ENCODE measurements around the gene AIMP1.
"Not testable (repeated sequence)": the region's sequence is repeated elsewhere in the genome, so short reads cannot be mapped to it uniquely, and the experiment has no call there.

Gene AIMP1

DNA sequence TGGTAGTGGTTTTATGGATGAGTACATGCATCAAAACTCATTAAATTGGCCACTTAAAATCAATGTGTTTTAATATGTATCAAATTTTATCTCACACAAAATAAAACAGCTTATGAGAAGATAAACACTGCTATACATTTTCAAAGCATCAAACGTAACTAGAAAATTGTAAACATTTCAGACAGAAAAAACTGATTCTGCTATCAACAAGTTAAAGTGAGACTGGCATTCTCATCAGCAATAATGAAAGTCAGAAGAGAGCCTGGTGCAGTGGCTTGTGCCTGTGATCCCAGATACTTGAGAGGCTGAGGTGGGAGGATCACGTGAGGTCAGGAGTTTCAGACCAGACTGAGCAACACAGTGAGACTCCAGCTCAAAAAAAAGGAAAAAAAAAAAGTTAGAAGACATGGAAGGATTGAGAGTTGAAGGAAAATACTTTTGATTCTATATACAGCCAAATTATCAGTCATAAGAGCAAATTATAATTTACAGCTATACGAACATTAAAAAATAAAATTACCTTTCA, 3.3 kb upstream of the AIMP1 start:
- no peak for DNase-seq

- peak; percentile 13 for DNase-seq
These were observed 1.4 kb upstream of the AIMP1 start for GRCh38 chr4:106314960-106315359.

GRCh38 chr4:106315476-106315967, 828 bp upstream of the AIMP1 start:
- DNase-seq, result peak; percentile 61

DNA sequence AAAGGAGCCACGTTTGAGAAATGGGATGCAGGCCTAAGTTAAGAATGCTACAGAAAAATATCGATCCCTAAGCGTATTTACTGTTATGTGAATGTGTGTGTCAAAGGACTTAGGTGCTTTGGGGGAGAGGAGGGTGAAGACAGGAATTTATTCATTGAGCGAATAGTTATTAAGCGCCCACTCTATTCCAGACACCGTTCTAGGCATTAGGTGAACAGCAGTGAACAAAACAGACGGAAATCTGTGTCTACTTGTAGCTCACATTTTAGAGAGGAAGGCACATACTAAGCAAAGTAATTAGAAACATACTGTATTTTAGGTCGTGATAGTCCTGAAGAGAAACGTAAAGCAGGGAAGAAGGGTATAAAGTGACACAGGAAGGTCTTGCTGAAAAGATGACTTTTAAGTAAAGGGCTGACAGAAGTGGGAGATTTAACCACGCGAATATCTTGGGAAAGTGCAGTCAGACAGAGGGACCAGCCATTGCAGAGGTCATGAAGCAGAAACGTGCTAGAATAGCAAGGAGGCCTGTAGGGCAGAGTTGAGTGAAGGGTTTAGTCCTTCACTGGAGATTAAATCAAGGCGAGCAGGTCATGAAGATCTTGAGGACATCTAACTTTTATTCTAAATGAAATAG, 541 bp downstream of the AIMP1 start:
- DNase-seq, result no peak

GRCh38 chr4:106317815-106318214, 1.5 kb downstream of the AIMP1 start:
- DNase-seq, result no peak

- no peak for DNase-seq
These were observed 2.2 kb downstream of the AIMP1 start for GRCh38 chr4:106318511-106318910.

GRCh38 chr4:106320235-106320634, 3.9 kb downstream of the AIMP1 start:
- no peak for DNase-seq

GRCh38 chr4:106321168-106321567, 4.8 kb downstream of the AIMP1 start:
- not testable (repeated sequence) for DNase-seq

GRCh38 chr4:106321814-106322213, 5.5 kb downstream of the AIMP1 start:
- not testable (repeated sequence) for DNase-seq

- no peak for DNase-seq
These were observed 6.8 kb downstream of the AIMP1 start for GRCh38 chr4:106323119-106323518.

DNA sequence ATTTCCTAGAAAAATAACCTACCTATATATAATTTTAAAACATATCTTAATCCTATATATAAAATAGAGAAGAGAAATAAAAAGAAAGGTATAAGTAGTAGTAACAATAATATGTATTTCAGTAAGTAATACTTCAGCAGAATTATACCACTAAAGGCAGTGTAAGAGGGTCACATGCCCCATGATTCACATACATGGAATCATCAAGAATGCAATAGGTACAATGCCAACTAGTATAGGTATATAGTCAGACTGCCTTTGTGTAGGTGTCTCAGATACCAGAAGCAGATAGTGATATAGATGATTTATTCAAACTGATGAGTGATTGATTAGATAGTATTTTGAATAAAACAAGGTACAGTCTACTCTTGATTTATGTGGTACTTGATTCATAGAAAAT, 9.4 kb downstream of the AIMP1 start:
- DNase-seq, result no peak

- peak; percentile 32 for DNase-seq
These were observed 12.8 kb downstream of the AIMP1 start for GRCh38 chr4:106329041-106329618.

DNA sequence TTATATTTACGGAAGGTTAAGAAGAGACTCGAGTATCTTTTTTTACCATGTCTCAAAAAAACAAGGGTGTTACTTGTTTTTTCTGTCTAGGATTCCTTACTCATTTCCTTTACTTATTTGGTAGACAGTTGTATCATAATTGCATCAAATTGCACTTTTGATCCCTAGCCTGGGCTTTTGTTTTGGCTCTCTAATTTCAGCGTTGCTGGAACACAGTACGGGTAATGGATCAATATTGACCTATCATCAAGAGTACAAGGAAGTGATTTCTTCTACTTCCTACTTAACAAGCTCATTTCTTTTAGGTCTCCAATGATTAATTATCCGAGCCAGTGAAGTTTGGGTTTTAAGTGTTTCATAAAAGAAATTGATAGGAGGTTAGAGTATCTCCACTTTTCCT, 16.8 kb downstream of the AIMP1 start:
- DNase-seq, result no peak

- no peak for DNase-seq
These were observed 18.6 kb downstream of the AIMP1 start for GRCh38 chr4:106334741-106335470.

GRCh38 chr4:106336618-106337017, 20.3 kb downstream of the AIMP1 start:
- DNase-seq, result no peak

DNA sequence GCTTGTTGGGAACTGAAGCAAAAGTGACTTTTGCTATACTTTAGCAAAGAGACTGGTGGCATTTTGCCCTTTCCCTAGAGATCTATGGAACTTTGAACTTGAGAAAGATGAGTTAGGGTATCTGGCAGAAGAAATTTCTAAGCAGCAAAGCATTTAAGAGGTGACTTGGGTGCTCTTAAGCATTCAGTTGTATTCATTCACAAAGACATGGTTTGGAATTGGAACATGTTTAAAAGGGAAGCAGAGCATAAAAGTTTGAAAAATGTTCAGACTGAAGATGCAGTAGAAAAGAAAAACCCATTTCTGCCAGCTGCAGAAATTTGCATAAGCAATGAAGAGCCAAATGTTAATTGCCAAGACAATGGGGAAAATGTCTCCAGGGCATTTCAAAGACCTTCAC, 21.6 kb downstream of the AIMP1 start:
- DNase-seq, result no peak

DNA sequence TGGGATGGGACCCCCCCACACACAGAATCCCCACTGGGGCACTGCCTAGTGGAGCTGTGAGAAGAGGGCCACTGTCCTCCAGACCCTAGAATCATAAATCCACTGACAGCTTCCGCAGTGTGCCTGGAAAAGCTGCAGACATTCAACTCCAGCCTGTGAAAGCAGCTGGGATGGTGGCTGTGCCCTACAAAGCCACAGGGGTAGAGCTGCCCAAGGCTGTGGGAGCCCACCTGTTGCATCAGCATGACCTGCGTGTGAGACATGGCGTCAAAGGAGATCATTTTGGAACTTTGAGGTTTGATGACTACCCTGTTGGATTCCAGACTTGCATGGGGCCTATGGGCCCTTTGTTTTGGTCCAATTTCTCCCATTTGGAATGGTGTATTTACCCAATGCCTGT, 22.3 kb downstream of the AIMP1 start:
- no peak for DNase-seq

DNA sequence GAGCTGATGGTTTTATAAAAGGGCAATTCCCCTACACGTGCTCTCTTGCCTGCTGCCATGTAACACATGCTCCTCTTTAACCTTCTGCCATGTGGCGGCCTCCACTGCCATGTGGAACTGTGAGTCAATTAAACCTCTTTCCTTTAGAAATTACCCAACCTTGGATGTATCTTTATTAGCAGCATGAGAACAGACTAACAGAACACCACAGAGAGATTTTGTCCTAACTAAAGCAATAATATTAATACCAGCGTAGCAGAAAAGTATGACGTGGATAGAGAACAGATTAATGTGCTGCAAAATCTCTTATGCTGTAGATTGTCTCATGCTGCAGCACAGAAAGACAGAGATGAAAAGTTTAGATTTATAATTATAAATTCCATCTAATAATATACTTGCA, 23.1 kb downstream of the AIMP1 start:
- DNase-seq, result no peak

DNA sequence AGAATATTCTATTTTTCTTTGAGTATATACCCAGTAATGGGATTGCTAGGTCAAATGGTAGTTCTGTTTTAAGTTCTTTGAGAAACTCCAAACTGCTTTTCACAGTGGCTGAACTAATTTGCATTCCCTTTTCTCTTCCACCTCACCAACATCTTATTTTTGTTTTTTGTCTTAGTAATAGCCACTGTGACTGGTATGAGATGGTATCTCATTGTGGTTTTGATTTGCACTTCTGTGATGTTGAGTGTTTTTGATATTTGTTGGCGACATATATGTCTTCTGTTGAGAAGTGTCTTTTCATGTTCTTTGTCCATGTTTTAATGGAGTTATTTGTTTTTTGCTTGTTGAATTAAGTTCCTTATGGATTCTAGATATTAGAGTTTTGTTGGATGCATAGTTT, 24.4 kb downstream of the AIMP1 start:
- DNase-seq, result no peak

- no peak for DNase-seq
These were observed 27.7 kb downstream of the AIMP1 start for GRCh38 chr4:106343865-106344646.

GRCh38 chr4:106344647-106344970, 28.3 kb downstream of the AIMP1 start:
- DNase-seq, result no peak

DNA sequence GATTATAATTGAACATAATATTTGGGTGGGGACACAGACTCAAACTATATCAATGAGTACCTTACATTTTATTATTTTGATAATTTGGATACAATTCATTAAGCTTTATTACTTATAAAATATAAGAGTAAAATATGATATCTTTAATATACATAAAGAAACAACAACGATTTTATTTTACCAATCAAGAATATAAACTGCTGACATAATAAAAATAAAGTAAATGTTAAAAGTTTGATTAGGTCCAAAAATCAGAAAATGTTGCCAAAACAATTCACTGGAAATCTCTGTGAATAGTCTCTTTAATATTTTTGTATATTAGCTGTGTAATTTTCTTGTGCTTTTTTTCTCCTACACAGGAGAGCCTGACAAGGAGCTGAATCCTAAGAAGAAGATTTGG, 30.8 kb downstream of the AIMP1 start:
- no peak for DNase-seq

DNA sequence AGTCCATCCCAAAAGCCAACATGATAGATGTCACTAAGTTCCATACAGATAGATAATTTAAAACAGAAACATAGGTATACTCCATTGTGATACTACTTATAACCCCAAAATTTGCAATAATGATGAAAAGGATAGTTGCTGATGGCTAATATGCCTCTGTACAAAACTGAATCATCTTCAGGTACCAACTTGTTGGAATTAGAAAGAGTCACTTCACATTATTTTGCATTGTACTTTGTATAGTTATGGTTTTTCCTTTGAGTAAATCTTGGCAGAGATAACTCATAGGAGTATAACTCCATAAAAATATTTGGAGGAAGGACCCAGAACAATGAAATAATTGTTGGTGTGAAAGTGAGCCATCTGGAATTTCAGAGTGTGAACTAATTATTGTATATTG, 34.7 kb downstream of the AIMP1 start:
- no peak for DNase-seq

Measured in CD4-positive, alpha-beta T cell treated with Interleukin-21 for 1 hour (primary cell).